BJ (cell line): ENCODE data around the gene BARHL2. TPM values are rescaled to one million over a fixed set of nuclear protein-coding genes. Genes with fewer than 3 reads are reported as not detected.

ENCODE experiments used
- CTCF ChIA-PET: fragments of 350-600 bp; formaldehyde crosslinking; extraction: SDS; loops from one replicate; lab custom pipeline; 2021; ENCODE audit warnings: antibody characterized with exemption, inconsistent platforms; lab: Yijun Ruan, JAX
- POLR2A ChIA-PET: fragments of 300-600 bp; sonication (Branson Sonifier 250); formaldehyde crosslinking; extraction: SDS; loops from one replicate; lab custom pipeline; 2021; ENCODE audit warnings: antibody characterized with exemption; lab: Charles Lee
- DNase-seq: peaks from one replicate; pipeline ENCODE4 v3.0.0-alpha.2; 2011; ENCODE audit warnings: low read depth
- H3K27me3 ChIP-seq: 2 replicates; pipeline ENCODE4 v1.6.0; 2011; ENCODE audit warnings: low read length; ENCODE audit not compliant: control insufficient read depth, insufficient read depth
- H3K36me3 ChIP-seq: 2 replicates; pipeline ENCODE4 v1.5.1; 2011; ENCODE audit warnings: low read length; ENCODE audit not compliant: control insufficient read depth, insufficient read depth
- H3K4me3 ChIP-seq: 2 replicates; pipeline ENCODE4 v1.5.1; 2011; ENCODE audit warnings: low read depth, mild to moderate bottlenecking, control low read depth, low read length
- polyA plus RNA-seq: library from polyadenylated mRNA; depleted of rRNA; stranded (reverse); fragments of >200 nt; gene quantifications from 2 replicates; pipeline ENCODE4 v1.2.3, GENCODE V29; 2011
- TF ChIP-seq, protein P1 (sequence below): IDR thresholded peaks from 2 replicates; pipeline ENCODE4 v1.5.1; 2011; ENCODE audit warnings: low read depth, mild to moderate bottlenecking, control low read depth, inconsistent platforms, low read length, moderate library complexity; ENCODE audit not compliant: insufficient read depth

BARHL2 gene
- polyA plus RNA-seq, 1 experiment: not detected

DNA sequence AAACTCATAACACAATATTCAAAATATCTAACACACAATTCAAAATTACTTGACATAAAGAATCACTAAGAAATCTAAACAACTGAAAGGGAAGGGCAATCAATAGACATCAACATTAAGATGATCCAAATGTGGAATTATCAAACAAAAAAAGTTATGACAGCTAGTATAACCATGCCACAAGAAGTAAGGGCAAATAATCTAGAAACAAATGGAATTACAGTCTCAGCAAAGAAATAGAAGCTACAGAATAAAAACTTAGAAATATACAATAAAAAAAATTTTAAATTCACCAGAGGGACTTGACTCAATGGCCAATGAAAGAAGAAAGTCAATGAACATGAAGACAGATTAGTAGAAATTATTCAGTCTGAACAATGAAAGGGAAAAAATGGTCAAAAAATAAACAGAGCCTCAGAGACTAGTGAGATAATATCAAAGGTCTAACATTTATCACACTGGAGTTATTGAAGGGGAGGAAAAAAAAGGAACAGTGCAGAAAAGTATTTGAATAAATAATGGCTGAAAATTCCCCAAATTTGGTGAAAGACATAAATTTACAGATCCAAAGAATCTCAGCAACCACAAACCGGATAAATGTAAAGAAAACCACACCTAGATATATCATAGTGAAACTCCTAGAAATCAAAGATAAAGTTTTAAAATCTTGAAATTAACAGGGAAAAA lies 41.8 kb downstream of the BARHL2 start:
- no peak overlapping the region for H3K4me3 ChIP-seq
- DNase-seq: no peak
- CTCF ChIA-PET: no interaction called here

GRCh38 chr1:90671741-90672140 lies 45.4 kb downstream of the BARHL2 start:
- H3K27me3 ChIP-seq: no peaks in the 10 kb centered on the region
- H3K36me3 ChIP-seq: no peaks in the 10 kb centered on the region
- H3K4me3 ChIP-seq: no peak overlapping the region
- ChIA-PET POLR2A (no interaction called here), CTCF (no interaction called here)
- no peak for DNase-seq
- TF ChIP-seq, protein P1, sequence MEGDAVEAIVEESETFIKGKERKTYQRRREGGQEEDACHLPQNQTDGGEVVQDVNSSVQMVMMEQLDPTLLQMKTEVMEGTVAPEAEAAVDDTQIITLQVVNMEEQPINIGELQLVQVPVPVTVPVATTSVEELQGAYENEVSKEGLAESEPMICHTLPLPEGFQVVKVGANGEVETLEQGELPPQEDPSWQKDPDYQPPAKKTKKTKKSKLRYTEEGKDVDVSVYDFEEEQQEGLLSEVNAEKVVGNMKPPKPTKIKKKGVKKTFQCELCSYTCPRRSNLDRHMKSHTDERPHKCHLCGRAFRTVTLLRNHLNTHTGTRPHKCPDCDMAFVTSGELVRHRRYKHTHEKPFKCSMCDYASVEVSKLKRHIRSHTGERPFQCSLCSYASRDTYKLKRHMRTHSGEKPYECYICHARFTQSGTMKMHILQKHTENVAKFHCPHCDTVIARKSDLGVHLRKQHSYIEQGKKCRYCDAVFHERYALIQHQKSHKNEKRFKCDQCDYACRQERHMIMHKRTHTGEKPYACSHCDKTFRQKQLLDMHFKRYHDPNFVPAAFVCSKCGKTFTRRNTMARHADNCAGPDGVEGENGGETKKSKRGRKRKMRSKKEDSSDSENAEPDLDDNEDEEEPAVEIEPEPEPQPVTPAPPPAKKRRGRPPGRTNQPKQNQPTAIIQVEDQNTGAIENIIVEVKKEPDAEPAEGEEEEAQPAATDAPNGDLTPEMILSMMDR: no peak

More for the DNA sequence above, 41.8 kb downstream of the BARHL2 start:
- TF ChIP-seq, protein P1: no peak
- Histone ChIP-seq H3K27me3 (no peaks in the 10 kb centered on the region), H3K36me3 (no peaks in the 10 kb centered on the region)
- POLR2A ChIA-PET: no interaction called here

- no peaks in the 10 kb centered on the region for H3K36me3 ChIP-seq
- ChIA-PET CTCF (no interaction called here), POLR2A (no interaction called here)
- no peaks in the 10 kb centered on the region for H3K27me3 ChIP-seq
- H3K4me3 ChIP-seq: no peak overlapping the region
- TF ChIP-seq, protein P1: no peak
- no peak for DNase-seq
Measured at GRCh38 chr1:90671251-90671650, 45.9 kb downstream of the BARHL2 start.
